Measurements from ENCODE around the gene TANC1.

The TANC1 gene

DNA sequence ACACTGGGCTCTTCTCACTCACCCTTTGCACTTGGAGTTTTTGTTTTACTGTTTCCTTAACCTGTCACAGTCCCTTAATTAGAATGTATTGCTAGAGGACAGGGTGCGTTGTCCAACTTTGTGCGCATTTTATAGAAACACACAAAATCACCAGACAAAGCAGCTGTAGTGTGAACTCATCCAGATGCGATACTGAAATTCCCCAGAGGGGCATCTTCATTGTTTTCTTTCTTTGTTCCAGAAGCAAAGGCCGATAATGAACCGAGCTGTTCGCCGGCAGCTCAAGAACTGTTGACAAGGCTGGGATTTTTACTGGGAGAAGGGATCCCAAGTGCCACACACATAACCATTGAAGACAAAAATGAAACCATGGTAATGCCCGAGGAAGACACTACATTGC is 180.5 kb downstream of the TANC1 start:
- no peak for DNase-seq

DNA sequence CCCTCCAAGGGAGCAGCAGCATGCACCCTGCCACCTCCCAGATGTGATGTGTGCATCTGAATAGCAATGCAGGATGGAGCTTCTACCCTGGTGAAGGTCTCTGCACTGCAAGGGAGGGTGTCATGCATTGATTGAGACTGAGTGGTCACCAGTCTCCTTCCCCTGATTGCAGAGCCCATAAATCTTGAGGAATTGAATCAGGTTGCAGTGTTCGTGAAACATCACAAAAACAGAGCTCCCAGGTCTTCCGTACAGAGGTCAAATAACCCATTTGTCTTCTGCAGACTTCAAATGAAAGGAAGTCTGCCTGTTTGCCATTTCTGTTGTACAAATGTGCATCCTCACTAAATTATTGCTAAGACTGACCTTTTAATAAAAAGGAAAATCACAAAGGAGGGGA is 181.3 kb downstream of the TANC1 start:
- DNase-seq = no peak

- no peak for DNase-seq
Observed at GRCh38 chr2:159150280-159150746, 181.9 kb downstream of the TANC1 start.

GRCh38 chr2:159151198-159152127 is 183.0 kb downstream of the TANC1 start:
- DNase-seq = no peak

GRCh38 chr2:159152128-159152778 is 183.8 kb downstream of the TANC1 start:
- DNase-seq = no peak

DNA sequence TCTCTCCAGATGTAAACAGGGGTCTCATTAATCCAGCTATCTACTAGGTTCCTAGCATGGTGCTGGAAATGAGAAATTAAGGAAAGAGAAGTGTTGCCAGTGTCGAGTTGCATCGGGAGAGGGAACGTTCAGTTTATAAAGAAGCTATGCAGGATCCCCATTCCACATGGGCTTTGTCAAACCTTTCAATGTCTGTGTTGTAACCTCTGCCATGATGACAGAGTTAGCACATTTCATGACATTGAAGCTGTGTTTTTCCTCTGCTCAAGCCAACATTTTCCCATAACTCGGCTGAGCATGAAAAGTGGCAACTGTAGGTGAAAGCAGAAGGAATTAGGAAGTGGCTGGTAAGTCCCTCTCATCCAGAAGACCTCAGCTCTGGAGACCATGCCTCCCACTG is 184.6 kb downstream of the TANC1 start:
- no peak for DNase-seq

- no peak for DNase-seq
Observed at GRCh38 chr2:159153463-159153862, 185.0 kb downstream of the TANC1 start.

DNA sequence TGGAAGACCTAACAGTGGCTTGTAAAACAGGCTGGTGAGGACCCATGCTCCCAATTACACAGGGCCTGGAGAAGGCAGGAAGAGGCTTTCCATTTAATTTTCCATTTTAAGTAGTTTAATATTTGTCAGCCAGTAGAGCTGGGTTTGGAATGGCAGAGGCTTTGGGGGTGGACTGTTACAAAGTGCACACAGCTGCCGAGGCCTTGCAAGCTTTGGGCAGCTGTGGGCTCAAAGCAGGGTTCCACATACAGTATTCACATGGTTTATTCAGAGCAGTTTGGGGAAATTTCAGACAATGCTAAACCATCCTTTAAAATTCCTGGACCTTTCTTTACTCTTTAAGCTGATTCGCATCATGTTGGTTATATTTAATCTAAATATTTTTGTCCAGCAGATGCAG is 185.5 kb downstream of the TANC1 start:
- DNase-seq = no peak

- no peak for DNase-seq
Observed at GRCh38 chr2:159154366-159154765, 185.9 kb downstream of the TANC1 start.

DNA sequence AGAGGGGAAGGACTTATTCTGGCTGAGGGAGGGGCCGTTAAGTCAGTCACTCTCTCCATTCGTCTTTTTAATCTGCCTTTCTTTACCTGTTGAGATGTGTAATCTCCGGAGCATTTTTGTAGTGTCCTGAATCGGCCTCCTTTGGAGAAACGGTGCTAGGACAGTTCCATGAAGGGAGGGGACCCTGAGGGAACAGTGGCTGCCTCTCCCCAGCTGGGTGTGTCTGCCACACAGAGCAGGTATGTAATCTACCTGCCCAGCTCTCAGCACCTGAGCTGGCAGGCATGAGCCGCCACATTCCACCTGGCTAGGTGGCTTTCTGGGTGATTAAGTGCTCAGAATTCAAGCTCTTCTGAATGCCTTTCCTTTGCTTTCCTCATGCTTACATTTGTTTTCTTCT is 186.9 kb downstream of the TANC1 start:
- no peak for DNase-seq

DNA sequence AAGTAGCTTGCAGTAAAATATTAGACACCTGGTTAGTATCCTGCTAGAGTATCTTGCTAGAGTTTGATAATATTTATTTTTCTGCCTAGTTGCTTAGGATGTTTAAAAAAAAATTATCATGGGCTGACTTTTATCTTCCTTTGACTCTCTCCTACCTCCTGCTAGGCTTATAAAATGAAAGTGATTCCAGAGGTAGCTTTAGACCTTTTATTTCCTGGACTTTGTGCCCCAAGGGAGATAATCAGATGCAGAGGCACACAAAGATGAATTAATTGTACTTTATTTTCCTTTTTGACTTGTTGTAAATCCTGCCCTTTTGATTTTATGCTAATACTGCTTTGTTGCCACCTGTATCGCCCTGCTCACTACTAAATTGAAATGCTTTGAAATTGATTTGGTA is 187.4 kb downstream of the TANC1 start:
- no peak for DNase-seq

GRCh38 chr2:159156834-159157233 is 188.4 kb downstream of the TANC1 start:
- no peak for DNase-seq

DNA sequence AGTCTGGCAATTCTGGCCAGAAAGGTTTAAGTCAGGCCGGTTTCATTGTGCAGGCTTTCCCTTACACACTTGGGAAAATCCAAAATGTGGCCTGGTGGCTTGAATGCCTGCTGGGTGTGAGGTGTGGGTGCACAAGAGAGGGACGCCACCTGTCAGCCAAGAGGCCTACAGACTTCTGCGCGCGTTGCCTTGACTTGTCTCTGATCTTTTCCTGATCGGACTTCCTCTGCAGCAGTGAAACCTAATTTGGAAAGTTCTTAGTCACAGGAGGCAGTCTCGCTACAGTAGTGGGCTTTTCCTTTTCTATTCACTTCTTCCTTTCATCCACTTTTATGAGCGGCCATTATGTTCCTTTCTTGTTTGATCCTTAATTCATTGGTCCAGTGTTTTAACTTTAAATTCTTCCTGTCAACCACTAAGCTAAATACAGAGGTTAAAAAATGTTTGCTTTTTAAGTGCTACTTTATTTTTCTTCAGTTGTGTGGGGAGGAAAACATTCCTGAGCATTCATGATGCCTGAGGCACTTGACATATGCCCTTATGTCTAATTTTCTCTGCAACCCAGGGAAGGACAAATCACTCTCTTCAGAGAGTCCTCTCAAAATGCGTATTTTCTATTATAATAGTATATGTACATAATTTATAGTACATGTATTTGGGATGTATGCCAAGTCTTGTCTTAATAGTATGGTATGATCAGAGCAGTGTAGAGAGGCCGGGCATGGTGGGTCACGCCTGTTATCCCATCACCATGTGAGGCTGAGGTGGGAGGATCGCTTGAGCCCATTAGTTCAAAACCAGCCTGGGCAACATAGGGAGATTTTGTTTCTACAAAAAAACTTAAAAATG is 189.1 kb downstream of the TANC1 start:
- DNase-seq = no peak

DNA sequence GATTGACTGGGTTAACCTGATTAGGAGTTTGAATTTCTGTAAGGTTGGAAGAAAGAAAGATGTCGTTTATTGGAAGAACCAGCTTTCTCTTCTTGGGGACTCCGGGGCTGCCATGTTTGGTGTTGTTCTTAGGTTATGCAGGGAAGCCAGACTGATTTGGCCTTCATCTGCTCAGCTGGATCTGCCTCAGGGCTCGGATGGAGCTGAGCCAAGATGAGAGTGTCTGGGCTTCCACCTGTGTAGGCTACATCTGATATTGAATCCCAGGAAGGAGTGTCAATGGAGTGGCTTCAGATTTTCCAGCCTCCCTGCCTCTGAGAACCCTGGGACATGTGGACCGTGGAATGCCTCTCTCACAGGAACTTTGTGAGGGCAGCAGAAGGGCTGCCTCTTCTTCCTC is 192.0 kb downstream of the TANC1 start:
- DNase-seq = no peak

GRCh38 chr2:159160954-159161353 is 192.5 kb downstream of the TANC1 start:
- DNase-seq = no peak

GRCh38 chr2:159163930-159164329 is 195.5 kb downstream of the TANC1 start:
- DNase-seq = no peak

GRCh38 chr2:159164457-159164911 is 196.0 kb downstream of the TANC1 start:
- no peak for DNase-seq

DNA sequence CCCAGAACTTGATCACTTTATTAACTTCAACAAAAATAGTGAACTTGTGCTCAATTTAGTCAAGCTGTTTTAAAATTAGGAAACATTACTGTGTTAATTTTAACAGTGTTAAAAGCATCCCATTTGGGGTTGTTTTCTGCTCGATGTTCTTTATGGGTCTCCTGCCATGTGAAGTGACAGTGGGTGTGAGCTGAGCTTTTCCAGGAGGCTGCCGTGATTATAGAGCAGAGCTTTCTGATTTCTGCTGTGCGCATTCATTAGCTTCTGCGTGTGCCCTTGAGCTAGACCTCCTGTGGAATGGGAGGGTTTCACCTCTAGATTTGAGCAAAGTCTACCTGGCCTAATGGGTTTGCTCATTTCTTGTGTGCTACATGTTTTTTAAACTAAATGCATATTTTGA is 196.6 kb downstream of the TANC1 start:
- DNase-seq = no peak

- no peak for DNase-seq
Observed at GRCh38 chr2:159168707-159169106, 200.3 kb downstream of the TANC1 start.

DNA sequence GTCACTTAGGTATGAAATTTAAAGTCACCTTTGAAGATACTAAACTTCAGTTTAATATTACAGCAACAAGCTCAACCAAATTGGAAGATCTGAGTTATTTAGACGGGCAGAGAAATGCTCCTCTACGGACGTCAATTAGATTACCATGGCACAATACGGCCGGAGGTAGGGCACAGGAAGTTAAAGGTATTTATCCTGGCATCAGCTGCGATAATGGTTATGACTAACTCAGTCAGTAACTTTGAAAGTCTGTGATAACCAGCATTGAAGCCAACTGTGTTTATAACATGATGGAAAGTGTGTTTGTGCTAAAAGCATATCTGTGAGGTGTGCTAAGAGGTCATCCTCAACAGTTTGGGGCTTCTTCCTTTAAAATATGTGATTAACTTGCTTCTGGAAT is 200.7 kb downstream of the TANC1 start:
- DNase-seq = no peak

DNA sequence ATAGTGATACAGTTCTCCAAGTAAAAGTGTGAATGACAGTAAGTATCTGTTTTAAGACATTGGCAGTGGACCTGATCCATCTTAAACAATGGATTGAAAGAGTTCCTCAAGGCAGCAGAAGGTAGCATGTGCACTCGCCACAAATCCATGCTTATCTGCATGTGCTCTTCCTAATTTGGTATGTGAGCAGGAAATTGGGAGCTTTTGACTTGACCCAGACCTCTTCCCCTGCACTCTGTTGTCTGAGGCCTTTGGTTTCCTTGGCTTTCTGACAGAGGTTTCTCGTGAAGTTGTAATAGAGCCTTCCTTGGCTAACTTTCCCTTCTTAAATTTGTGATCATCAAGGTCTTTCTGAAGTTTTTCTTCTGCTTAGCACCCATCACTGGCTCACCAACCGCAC is 204.0 kb downstream of the TANC1 start:
- DNase-seq = no peak

GRCh38 chr2:159174759-159175158 is 206.3 kb downstream of the TANC1 start:
- DNase-seq = no peak

DNA sequence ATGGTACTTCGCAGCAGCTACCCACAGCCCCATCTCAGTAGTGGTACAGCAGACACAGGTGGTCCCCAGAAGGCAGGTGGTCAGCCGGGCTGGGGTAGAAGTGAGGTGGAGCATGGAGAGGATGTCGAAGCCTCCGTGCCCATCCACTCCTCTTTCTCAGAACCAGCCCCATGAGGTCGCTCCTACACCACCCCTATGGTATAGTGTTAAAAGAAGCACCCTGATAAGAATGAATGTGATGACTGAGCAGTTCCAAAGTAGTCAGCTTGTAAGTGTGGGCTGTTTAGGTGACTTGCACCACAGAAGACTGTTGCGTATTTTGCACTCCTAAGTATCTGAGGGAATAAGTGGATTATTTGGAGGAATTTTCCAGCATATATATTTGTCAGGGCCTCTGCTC is 206.7 kb downstream of the TANC1 start:
- no peak for DNase-seq
